ENCODE data around the gene PLXNA2.
A peak's percentile ranks its signal among the peaks of the same experiment; 100 is the strongest.

- TF ChIP-seq EZH2 (IDR thresholded peaks at IDR 0.05; ENCODE audit: insufficient read depth, poor library complexity, severe bottlenecking) (no peak), EZH2phosphoT487 (IDR thresholded peaks at IDR 0.05; ENCODE audit: insufficient read depth, low read depth) (peak; percentile 87)
Observed at GRCh38 chr1:208254862-208255261, 10.7 kb upstream of the PLXNA2 start.
